Choroid plexus epithelial cell (primary cell): ENCODE measurements around the gene RIPOR2.
"Not testable (repeated sequence)": the region's sequence is repeated elsewhere in the genome, so short reads cannot be mapped to it uniquely, and the experiment has no call there.

ENCODE experiments used
- DNase-seq: peaks from one replicate; pipeline ENCODE4 v3.0.0-alpha.2; 2010; ENCODE audit warnings: low read depth
- H3K4me3 ChIP-seq: 2 replicates; pipeline ENCODE4 v1.5.1; 2011; ENCODE audit warnings: low read depth, mild to moderate bottlenecking, control low read depth, low read length, moderate library complexity
- CTCF ChIP-seq: conservative IDR thresholded peaks from 2 replicates; pipeline ENCODE4 v1.5.1; 2011; ENCODE audit warnings: low read depth, mild to moderate bottlenecking, control low read depth, inconsistent platforms, low read length, moderate library complexity

The RIPOR2 gene

GRCh38 chr6:24763578-24763977 lies 172.2 kb downstream of the RIPOR2 start:
- no peak for TF ChIP-seq CTCF
- DNase-seq: no peak
- H3K4me3 ChIP-seq: no peak overlapping the region

- no peak for TF ChIP-seq CTCF
- no peak for DNase-seq
- H3K4me3 ChIP-seq: no peak overlapping the region
These were observed 173.9 kb downstream of the RIPOR2 start for GRCh38 chr6:24761851-24762250.

- TF ChIP-seq CTCF: no peak
- DNase-seq: no peak
- H3K4me3 ChIP-seq: no peak overlapping the region
These were observed 174.4 kb downstream of the RIPOR2 start for GRCh38 chr6:24761193-24761835.

GRCh38 chr6:24760210-24760609 lies 175.6 kb downstream of the RIPOR2 start:
- no peak for TF ChIP-seq CTCF
- DNase-seq: no peak
- no peak overlapping the region for H3K4me3 ChIP-seq

- no peak for TF ChIP-seq CTCF
- no peak overlapping the region for H3K4me3 ChIP-seq
- DNase-seq: no peak
These were observed 176.0 kb downstream of the RIPOR2 start for GRCh38 chr6:24759718-24760117.

GRCh38 chr6:24757611-24758010 lies 178.1 kb downstream of the RIPOR2 start:
- TF ChIP-seq CTCF: no peak
- no peak overlapping the region for H3K4me3 ChIP-seq
- DNase-seq: no peak

GRCh38 chr6:24755279-24755678 lies 180.5 kb downstream of the RIPOR2 start:
- no peak overlapping the region for H3K4me3 ChIP-seq
- DNase-seq: no peak
- TF ChIP-seq CTCF: no peak

GRCh38 chr6:24754378-24754777 lies 181.4 kb downstream of the RIPOR2 start:
- H3K4me3 ChIP-seq, DNase-seq: not testable (repeated sequence)
